ENCODE results near the gene MRPS24. TPM values are rescaled to one million over a fixed set of nuclear protein-coding genes. Genes with fewer than 3 reads are reported as not detected.

The MRPS24 gene
- total RNA-seq, 2 donors from 2014 or later, result 50.6 to 71.8 TPM

DNA sequence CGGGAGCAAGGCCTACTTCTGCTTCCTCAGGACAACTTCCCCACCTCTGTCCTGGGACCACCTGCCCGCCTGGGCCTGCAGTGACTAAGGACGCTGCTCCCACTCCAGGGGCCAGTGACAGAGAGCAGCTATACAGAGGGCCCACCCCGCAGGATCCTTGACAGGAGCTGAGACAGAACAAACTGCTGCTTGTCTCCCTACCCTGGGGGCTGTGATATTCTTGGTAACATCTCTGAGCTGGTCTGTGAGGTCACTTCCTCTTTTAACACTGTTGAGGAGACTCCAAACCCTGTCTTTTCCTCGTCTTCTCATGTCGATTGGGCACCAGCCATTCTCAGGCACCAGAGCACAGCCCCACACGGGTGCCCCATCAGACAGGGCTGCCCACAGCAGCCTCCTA, 6.9 kb upstream of the MRPS24 start:
- no peak for ATAC-seq (ENCODE audit: insufficient number of reproducible peaks, low FRiP score, low read depth)
- Histone ChIP-seq H3K36me3 (peaks cover 35% of the 10 kb centered on the region), H3K4me1 (ENCODE audit: control insufficient read depth in 1 of 2, low read depth in 2 of 2) (peaks cover 18 to 39% of the 10 kb centered on the region in 2 donors), H3K27me3 (replicated peaks; ENCODE audit: insufficient read depth) (no peaks in the 10 kb centered on the region), H3K27ac (no peak overlapping the region), H3K4me3 (no peak overlapping the region), H3K9me3 (no peaks in the 10 kb centered on the region)
- no peak for DNase-seq (ENCODE audit: low spot score)
- TF ChIP-seq, protein P1, sequence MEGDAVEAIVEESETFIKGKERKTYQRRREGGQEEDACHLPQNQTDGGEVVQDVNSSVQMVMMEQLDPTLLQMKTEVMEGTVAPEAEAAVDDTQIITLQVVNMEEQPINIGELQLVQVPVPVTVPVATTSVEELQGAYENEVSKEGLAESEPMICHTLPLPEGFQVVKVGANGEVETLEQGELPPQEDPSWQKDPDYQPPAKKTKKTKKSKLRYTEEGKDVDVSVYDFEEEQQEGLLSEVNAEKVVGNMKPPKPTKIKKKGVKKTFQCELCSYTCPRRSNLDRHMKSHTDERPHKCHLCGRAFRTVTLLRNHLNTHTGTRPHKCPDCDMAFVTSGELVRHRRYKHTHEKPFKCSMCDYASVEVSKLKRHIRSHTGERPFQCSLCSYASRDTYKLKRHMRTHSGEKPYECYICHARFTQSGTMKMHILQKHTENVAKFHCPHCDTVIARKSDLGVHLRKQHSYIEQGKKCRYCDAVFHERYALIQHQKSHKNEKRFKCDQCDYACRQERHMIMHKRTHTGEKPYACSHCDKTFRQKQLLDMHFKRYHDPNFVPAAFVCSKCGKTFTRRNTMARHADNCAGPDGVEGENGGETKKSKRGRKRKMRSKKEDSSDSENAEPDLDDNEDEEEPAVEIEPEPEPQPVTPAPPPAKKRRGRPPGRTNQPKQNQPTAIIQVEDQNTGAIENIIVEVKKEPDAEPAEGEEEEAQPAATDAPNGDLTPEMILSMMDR (IDR thresholded peaks at IDR 0.05), result no peak

DNA sequence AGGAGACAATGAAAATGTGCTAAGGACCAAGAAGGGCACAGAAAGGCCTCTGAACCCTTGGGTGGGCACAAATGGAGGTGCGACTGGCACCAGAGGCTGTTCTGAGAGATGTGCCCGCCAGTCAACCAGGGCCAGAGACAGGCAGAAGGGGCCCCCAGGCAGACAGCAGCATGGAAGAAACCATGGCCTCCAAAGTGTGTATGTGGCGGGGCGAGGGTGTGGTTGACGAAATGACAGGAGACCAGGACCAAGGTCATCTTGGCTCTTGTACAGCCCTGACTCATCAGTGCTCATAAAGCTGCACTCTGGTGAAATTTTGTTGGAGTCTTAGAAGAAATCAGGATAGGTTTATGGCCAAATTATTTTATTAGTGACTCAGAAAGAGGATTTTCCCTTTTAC, 4.0 kb upstream of the MRPS24 start:
- ATAC-seq (ENCODE audit: insufficient number of reproducible peaks, low FRiP score, low read depth) (no peak), DNase-seq (ENCODE audit: low spot score) (peak; percentile 52)
- Histone ChIP-seq H3K4me3 (no peak overlapping the region), H3K36me3 (peaks cover 25% of the 10 kb centered on the region), H3K9me3 (no peaks in the 10 kb centered on the region), H3K27ac (peak overlapping the region; percentile 58 to 65), H3K27me3 (replicated peaks; ENCODE audit: insufficient read depth) (no peaks in the 10 kb centered on the region), H3K4me1 (ENCODE audit: control insufficient read depth in 1 of 2, low read depth in 2 of 2) (peaks cover 10 to 27% of the 10 kb centered on the region in 2 donors)
- TF ChIP-seq, protein P1 (IDR thresholded peaks at IDR 0.05), result no peak

DNA sequence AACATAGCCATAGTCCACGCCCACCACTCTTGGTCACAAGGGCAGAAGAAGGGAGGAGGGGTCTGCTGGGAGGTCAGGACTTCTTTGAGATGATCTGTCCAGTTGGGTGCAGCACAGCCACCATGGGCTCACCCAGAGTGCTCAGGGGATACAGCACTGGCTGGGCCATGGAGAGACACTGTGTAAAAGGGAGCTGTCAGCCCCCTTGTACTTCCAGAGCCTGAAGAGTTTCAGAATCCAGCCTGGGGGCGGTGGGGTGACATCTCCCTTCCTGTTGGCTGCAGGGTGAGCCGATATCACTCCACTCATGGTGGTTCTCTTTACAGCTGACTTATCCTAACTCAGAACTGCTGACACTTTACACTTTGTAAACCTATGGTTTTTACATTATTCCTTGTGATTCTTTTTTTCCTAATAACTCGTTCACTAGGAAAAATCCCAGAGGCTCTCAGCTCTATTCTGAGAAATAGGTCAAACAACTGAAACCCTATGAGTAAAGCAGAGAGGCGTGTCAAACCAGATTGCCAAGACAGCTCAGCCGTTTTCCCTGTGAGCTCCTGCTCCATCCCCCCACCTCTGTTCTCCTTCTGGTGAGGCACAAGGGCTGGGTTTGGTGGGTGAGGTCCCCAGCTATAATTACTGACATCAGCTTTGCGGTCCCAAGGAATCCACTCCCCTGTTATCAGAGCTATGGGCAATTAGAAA, 3.2 kb upstream of the MRPS24 start:
- peaks cover 20% of the 10 kb centered on the region for H3K36me3 ChIP-seq
- TF ChIP-seq, protein P1 (IDR thresholded peaks at IDR 0.05), result no peak
- ATAC-seq (ENCODE audit: insufficient number of reproducible peaks, low FRiP score, low read depth) (no peak), DNase-seq (ENCODE audit: low spot score) (peak; percentile 59)
- H3K4me3 ChIP-seq, result no peak overlapping the region
- no peaks in the 10 kb centered on the region for H3K9me3 ChIP-seq
- H3K27ac ChIP-seq, result peak overlapping the region; percentile 58 to 65
- no peaks in the 10 kb centered on the region for H3K27me3 ChIP-seq (replicated peaks; ENCODE audit: insufficient read depth)
- H3K4me1 ChIP-seq (ENCODE audit: control insufficient read depth in 1 of 2, low read depth in 2 of 2), result peaks cover 13 to 30% of the 10 kb centered on the region in 2 donors

DNA sequence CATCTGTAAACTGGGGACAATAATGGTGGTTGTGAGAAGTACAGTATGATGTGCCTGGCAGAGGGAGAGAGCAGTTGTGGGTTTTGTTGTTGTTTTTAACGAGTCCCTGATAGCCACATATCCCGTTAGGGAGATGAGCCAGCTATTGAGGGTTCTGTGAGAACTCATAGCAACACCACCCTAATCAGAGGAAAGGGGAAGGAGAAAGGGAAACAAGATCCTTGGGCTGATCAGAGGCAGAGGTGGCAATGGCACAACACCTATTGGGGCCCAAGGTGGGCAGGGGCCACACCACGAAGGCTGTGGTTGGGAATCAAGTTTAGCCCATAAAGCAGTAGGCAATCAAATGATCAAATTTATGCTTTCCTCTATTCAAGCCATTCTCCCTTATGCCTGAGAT, 1.7 kb upstream of the MRPS24 start:
- no peak for DNase-seq (ENCODE audit: low spot score)
- Histone ChIP-seq H3K27ac (no peak overlapping the region), H3K9me3 (no peaks in the 10 kb centered on the region), H3K4me3 (no peak overlapping the region), H3K27me3 (replicated peaks; ENCODE audit: insufficient read depth) (no peaks in the 10 kb centered on the region), H3K4me1 (ENCODE audit: control insufficient read depth in 1 of 2, low read depth in 2 of 2) (peaks cover 13 to 30% of the 10 kb centered on the region in 2 donors), H3K36me3 (peaks cover 10% of the 10 kb centered on the region)
- no peak for ATAC-seq (ENCODE audit: insufficient number of reproducible peaks, low FRiP score, low read depth)
- TF ChIP-seq, protein P1 (IDR thresholded peaks at IDR 0.05), result no peak

DNA sequence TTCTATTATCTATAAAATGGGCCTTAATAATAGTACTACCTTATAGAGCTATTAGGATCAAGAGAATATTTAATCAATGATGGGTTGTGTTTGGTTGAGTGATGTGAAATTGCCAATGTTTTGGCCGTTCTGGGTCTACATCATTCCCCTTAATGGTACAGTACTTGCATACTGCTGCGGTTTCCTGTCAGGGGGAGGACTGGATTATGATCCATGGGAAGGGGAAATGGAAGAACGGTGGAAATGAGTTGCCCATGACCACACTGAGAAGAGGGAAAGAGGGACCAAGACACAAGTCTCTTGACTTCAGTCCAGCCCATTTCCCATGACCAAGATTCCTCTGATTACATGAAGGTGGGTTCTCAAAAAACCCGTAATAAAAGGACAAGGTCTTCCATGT, 999 bp upstream of the MRPS24 start:
- peak overlapping the region; percentile 98 to 99 for H3K27ac ChIP-seq
- no peaks in the 10 kb centered on the region for H3K9me3 ChIP-seq
- H3K4me1 ChIP-seq (ENCODE audit: control insufficient read depth in 1 of 2, low read depth in 2 of 2), result peaks cover 13 to 30% of the 10 kb centered on the region in 2 donors
- no peaks in the 10 kb centered on the region for H3K27me3 ChIP-seq (replicated peaks; ENCODE audit: insufficient read depth)
- ATAC-seq (ENCODE audit: insufficient number of reproducible peaks, low FRiP score, low read depth) (no peak), DNase-seq (ENCODE audit: low spot score) (no peak)
- peak overlapping the region; percentile 83 for H3K4me3 ChIP-seq
- TF ChIP-seq, protein P1 (IDR thresholded peaks at IDR 0.05), result no peak
- H3K36me3 ChIP-seq, result peaks cover 7% of the 10 kb centered on the region

All from thoracic aorta (tissue), 2 donors.